Keratinocyte (primary cell): ENCODE measurements around the gene PSME3. TPM values are rescaled to one million over a fixed set of nuclear protein-coding genes. Genes with fewer than 3 reads are reported as not detected.
A peak's percentile ranks its signal among the peaks of the same experiment; 100 is the strongest.

ENCODE experiments used
- DNase-seq: peaks from one replicate; pipeline ENCODE4 v3.0.0-alpha.2; 2011; ENCODE audit warnings: low read depth, missing footprints, low spot score
- FAIRE-seq: peaks from 2 replicates; lab custom pipeline; 2011; peaks lifted over from hg19 to GRCh38; lab: Jason Lieb, UNC
- H2AFZ ChIP-seq: 2 replicates; pipeline ENCODE4 v1.6.0; 2012; ENCODE audit warnings: low read length, control low read depth, inconsistent platforms; ENCODE audit not compliant: control insufficient read depth
- H3K27ac ChIP-seq: 2 replicates; pipeline ENCODE4 v1.5.1; 2011; ENCODE audit warnings: low read length; ENCODE audit not compliant: control insufficient read depth, insufficient read depth
- H3K27me3 ChIP-seq: 3 replicates; pipeline ENCODE4 v1.6.0; 2011; ENCODE audit warnings: low read length; ENCODE audit not compliant: control insufficient read depth, insufficient read depth; ENCODE audit errors: extremely low read depth
- H3K36me3 ChIP-seq, 2 experiments: 2 replicates in 1 of 2; 3 replicates in 1 of 2; pipeline ENCODE4 v1.5.1; 2011; ENCODE audit warnings: low read length in 2 of 2, mild to moderate bottlenecking in 1 of 2; ENCODE audit not compliant: control insufficient read depth in 2 of 2, insufficient read depth in 2 of 2; ENCODE audit errors: extremely low read depth in 1 of 2
- H3K4me1 ChIP-seq: 3 replicates; pipeline ENCODE4 v1.5.1; 2011; ENCODE audit warnings: low read length; ENCODE audit not compliant: control insufficient read depth, insufficient read depth; ENCODE audit errors: extremely low read depth
- H3K4me2 ChIP-seq: 3 replicates; pipeline ENCODE4 v1.6.0; 2011; ENCODE audit warnings: low read depth, low read length; ENCODE audit not compliant: control insufficient read depth, insufficient read depth; ENCODE audit errors: extremely low read depth
- H3K4me3 ChIP-seq, 3 experiments: fragments of 200-600 bp in 1 of 3; sonication (generic) in 1 of 3; 2 replicates in 2 of 3; 3 replicates in 1 of 3; pipeline ENCODE4 v1.5.1; 2011 to 2016; ENCODE audit warnings: low read length in 3 of 3, mild to moderate bottlenecking in 3 of 3, control low read depth in 2 of 3, inconsistent platforms in 1 of 3, low read depth in 1 of 3, mixed read lengths in 1 of 3, mixed run types in 1 of 3, moderate library complexity in 1 of 3; ENCODE audit not compliant: control insufficient read depth in 2 of 3, insufficient read depth in 2 of 3; ENCODE audit errors: extremely low read depth in 1 of 3
- H3K79me2 ChIP-seq: 2 replicates; pipeline ENCODE4 v1.6.0; 2012; ENCODE audit warnings: low read length; ENCODE audit not compliant: control insufficient read depth, insufficient read depth
- H3K9ac ChIP-seq: 3 replicates; pipeline ENCODE4 v1.6.0; 2011; ENCODE audit warnings: low read length; ENCODE audit not compliant: control insufficient read depth, insufficient read depth; ENCODE audit errors: extremely low read depth
- H3K9me1 ChIP-seq: 3 replicates; pipeline ENCODE4 v1.6.0; 2011; ENCODE audit warnings: low read length; ENCODE audit not compliant: control insufficient read depth, insufficient read depth; ENCODE audit errors: extremely low read depth
- H3K9me3 ChIP-seq: 2 replicates; pipeline ENCODE4 v1.5.1; 2012; ENCODE audit warnings: low read depth, low read length; ENCODE audit not compliant: control insufficient read depth
- H4K20me1 ChIP-seq: 3 replicates; pipeline ENCODE4 v1.6.0; 2011; ENCODE audit warnings: low read length; ENCODE audit not compliant: control insufficient read depth, insufficient read depth; ENCODE audit errors: extremely low read depth
- CTCF ChIP-seq, 3 experiments: IDR thresholded peaks in 1 of 3; conservative IDR thresholded peaks in 1 of 3; optimal IDR thresholded peaks in 1 of 3; 2 replicates in 2 of 3; 3 replicates in 1 of 3; pipeline versions ENCODE3 to v1.5.1; 2011; ENCODE audit warnings: low read length in 3 of 3, mild to moderate bottlenecking in 3 of 3, moderate library complexity in 2 of 3, control low read depth in 1 of 3, inconsistent platforms in 1 of 3; ENCODE audit not compliant: insufficient read depth in 2 of 3; ENCODE audit errors: extremely low read depth in 1 of 3
- EZH2 ChIP-seq: IDR thresholded peaks from one replicate; pipeline ENCODE4 v1.6.1; 2012; ENCODE audit warnings: inconsistent platforms, mild to moderate bottlenecking, low read length, moderate library complexity
- dilution Hi-C: fragments of 300-500 bp; cut with MboI; formaldehyde crosslinking; loops from one replicate; pipeline ENCODE4 v1.7.0; 2020; ENCODE audit warnings: low sequenced_read_pairs; ENCODE audit not compliant: extremely low pct_ligation_motif_present
- polyA plus RNA-seq, 5 experiments: library from polyadenylated mRNA; depleted of rRNA in 3 of 5; stranded (reverse) in 3 of 5; stranded (forward) in 1 of 5; unstranded in 1 of 5; fragments of >200 nt; gene quantifications; 1 replicate in 1 of 5; 2 replicates in 3 of 5; 3 replicates in 1 of 5; pipeline versions ENCODE4 v1.2.1 to v1.2.3, GENCODE V29; 2011 to 2012; ENCODE audit warnings: missing spikeins in 2 of 5, low read depth in 1 of 5, low replicate concordance in 1 of 5

PSME3 gene
- polyA plus RNA-seq, 1 donor (not counting 4 experiments of a cell fraction or from before 2014, with no cell fraction given): 190 TPM

DNA sequence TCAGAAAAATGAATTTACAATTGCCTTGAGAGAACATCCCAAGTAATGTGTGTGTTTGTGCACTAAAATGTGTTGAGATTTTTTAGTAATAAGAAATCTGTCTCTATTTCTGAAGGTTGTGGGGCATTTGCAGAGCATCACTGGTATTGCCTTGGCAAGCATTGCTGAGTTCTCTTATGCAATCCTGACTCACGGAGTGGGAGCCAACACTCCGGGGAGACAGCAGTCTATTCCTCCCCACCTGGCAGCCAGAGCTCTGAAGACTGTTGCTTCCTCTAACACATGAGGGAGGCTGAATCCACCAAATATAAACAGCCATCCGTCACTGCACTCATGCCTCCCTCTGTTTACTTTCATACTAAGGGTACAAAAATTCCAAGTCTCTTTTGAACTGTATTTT lies 23.9 kb upstream of the PSME3 start:
- Histone ChIP-seq H2AFZ (no peak overlapping the region), H3K4me2 (no peak overlapping the region), H3K9ac (peak overlapping the region; percentile 20), H3K79me2 (no peaks in the 10 kb centered on the region), H3K27ac (no peak overlapping the region), H4K20me1 (no peaks in the 10 kb centered on the region), H3K9me1 (peaks cover 2% of the 10 kb centered on the region), H3K4me3 (no peak overlapping the region), H3K36me3 (peaks cover 11 to 12% of the 10 kb centered on the region in 2 experiments), H3K9me3 (no peaks in the 10 kb centered on the region), H3K27me3 (no peaks in the 10 kb centered on the region), H3K4me1 (no peaks in the 10 kb centered on the region)
- DNase-seq (no peak), FAIRE-seq (no peak)
- no peak for TF ChIP-seq CTCF (optimal IDR thresholded peaks at IDR 0.05 in 1 of 3, IDR thresholded peaks at IDR 0.05 in 1 of 3, conservative IDR thresholded peaks at IDR 0.05 in 1 of 3; ENCODE audit: extremely low read depth in 1 of 3, insufficient read depth in 2 of 3, low read length in 3 of 3)
- no peak for TF ChIP-seq EZH2
- dilution Hi-C loops: no loop called here

DNA sequence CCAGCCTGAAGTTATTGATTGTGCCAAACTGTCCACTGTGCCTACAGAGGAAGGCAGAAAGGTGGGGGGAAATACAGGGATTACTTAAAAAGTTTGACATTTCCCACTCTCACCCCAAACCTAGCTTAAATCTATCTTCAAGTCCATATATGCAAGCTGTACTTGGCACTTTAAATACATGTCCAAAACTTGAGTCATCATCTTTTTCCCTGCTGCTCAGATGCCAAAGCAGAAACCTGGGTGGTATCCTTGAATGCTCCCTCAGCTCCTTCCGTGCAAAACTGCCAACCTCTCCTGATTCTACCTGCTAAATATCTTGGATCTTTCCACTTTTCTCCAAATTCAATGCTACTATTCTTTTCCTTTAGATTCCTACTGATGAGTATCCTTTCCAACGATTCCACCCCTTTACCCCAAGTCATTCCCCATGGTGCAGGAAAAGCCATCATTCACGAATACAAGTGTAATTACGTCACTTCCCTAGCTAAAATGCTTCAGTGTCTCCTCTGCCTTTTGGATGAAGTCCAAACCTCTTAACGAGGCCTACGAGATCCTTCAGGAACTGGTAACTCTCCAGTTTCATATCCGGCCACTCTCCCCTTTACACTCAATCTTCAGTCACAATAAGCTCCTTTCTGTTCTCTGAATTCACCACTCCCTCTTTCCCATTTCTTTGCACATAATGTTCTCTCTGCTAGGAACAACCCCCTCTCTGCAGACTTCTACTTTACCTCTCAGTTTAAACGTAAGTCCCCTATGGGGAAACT lies 18.4 kb upstream of the PSME3 start:
- no peak for DNase-seq
- Histone ChIP-seq H3K36me3 (peaks cover 42 to 57% of the 10 kb centered on the region in 2 experiments), H3K4me1 (no peaks in the 10 kb centered on the region), H3K9me1 (peaks cover 2% of the 10 kb centered on the region), H3K4me3 (no peak overlapping the region), H4K20me1 (no peaks in the 10 kb centered on the region), H3K9ac (no peak overlapping the region), H2AFZ (no peak overlapping the region), H3K4me2 (no peak overlapping the region), H3K27me3 (no peaks in the 10 kb centered on the region), H3K9me3 (no peaks in the 10 kb centered on the region), H3K79me2 (no peaks in the 10 kb centered on the region), H3K27ac (no peak overlapping the region)
- no peak for TF ChIP-seq CTCF (optimal IDR thresholded peaks at IDR 0.05 in 1 of 3, IDR thresholded peaks at IDR 0.05 in 1 of 3, conservative IDR thresholded peaks at IDR 0.05 in 1 of 3; ENCODE audit: extremely low read depth in 1 of 3, insufficient read depth in 2 of 3, low read length in 3 of 3)
- TF ChIP-seq EZH2: no peak
- dilution Hi-C loops: no loop called here
- FAIRE-seq: no peak
